Fibroblast of skin of right biceps (primary cell): ENCODE measurements around the gene CTSS.
"Not testable (repeated sequence)": the region's sequence is repeated elsewhere in the genome, so short reads cannot be mapped to it uniquely, and the experiment has no call there.

ENCODE experiments used
- DNase-seq: peaks from one replicate; pipeline ENCODE4 v3.0.0-alpha.2; 2013

Gene CTSS

GRCh38 chr1:150765296-150765976, at the start of gene CTSS:
CTSS (minus strand) TSS chr1:150765778; CDS start chr1:150764763, 1,015 bp downstream.
- DNase-seq: peak; percentile 16

- DNase-seq: peak; percentile 49
These were observed 47.6 kb upstream of the CTSS start for GRCh38 chr1:150813028-150813707.

- DNase-seq: no peak
These were observed 45.5 kb upstream of the CTSS start for GRCh38 chr1:150810958-150811659.

DNA sequence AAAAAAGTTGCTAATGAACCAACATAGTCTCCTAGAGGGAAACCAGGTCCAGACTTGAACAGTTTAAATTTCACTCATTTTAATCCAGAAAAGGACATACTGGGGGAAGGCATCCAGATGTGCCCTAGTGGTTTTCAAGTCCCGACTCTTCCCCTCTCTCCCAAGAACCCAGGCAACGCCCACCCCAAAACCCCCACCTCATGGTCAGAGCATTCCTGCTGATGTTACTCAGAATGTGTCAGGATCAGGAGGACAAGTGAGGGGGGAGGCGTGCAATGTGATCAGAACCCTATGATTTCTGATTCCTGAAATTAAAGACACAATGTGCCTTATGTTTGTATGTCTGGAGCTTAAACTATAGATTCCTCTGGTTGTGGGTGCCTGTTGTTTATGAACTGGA, 44.1 kb upstream of the CTSS start:
- DNase-seq: peak; percentile 85

- DNase-seq: peak; percentile 42
These were observed 43.3 kb upstream of the CTSS start for GRCh38 chr1:150808846-150809245.

DNA sequence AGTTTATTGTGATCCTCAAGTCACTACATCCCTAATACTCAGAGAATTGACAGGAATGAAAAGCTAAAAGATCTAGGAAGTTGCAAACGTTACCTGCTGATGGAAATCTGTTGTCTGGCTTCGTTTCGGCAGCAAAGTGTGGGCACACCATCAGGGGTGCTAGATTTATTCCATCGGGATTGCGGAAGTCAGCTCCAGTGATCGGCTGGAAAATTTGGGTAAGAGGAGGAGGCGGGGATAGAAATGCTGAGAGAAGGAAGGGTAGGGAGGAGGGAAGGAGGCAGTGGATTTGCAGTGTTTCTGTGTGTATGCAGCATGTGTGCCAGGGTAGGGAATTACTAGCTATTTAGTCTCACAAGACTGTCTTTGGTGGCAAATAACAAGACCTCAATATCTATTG, 42.5 kb upstream of the CTSS start, which contains the start of gene CTSK:
Gene CTSK (minus strand): TSS at position 140 of the 400 bp plus-strand sequence. CDS start 1,455 bp downstream, outside the sequence.
- DNase-seq: peak; percentile 47

- DNase-seq: peak; percentile 54
These were observed 41.9 kb upstream of the CTSS start for GRCh38 chr1:150807249-150808023.

GRCh38 chr1:150805899-150806298, 40.3 kb upstream of the CTSS start:
- no peak for DNase-seq

DNA sequence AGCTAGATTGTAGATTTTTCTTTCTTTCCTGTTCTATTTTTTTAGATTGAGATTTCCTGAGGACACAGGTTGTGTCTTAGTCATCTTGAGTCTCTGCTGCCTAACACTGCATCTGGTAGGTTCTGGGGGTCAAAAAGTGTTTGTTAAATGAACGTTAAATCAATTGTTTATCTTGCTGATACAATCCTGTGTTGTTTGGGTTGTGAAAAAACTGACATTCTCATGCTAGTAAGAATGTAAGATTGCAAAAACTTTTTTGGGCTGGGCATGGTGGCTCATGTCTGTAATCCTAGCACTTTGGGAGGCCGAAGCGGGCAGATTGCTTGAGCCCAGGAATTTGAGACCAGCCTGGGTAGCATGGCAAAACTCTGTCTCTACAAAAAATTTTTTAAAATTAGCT, 39.1 kb upstream of the CTSS start:
- no peak for DNase-seq

- DNase-seq: peak; percentile 20
These were observed 33.5 kb upstream of the CTSS start for GRCh38 chr1:150799089-150799488.

DNA sequence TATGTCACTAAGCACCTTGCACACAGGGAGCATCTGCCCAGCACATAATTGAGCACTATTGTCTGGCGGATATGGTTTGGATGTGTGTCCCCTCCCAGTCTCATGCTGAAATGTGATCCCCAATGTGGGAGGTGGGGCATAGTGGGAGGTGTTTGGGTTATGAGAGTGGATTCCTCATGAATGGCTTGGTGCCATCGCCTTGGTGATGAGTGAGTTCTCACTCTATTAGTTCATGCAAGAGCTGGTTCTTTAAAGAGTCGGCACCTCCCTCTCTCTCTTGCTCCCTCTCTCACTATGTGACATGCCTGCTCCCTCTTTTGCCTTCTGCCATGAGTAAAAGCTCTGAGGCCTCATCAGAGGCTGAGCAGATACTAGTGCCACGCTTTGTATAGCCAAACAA, 32.9 kb upstream of the CTSS start:
- peak; percentile 78 for DNase-seq

GRCh38 chr1:150796374-150796773, 30.8 kb upstream of the CTSS start:
- DNase-seq: no peak

- DNase-seq: not testable (repeated sequence)
These were observed 28.2 kb upstream of the CTSS start for GRCh38 chr1:150793778-150794177.

- DNase-seq: no peak
These were observed 27.6 kb upstream of the CTSS start for GRCh38 chr1:150793221-150793620.

DNA sequence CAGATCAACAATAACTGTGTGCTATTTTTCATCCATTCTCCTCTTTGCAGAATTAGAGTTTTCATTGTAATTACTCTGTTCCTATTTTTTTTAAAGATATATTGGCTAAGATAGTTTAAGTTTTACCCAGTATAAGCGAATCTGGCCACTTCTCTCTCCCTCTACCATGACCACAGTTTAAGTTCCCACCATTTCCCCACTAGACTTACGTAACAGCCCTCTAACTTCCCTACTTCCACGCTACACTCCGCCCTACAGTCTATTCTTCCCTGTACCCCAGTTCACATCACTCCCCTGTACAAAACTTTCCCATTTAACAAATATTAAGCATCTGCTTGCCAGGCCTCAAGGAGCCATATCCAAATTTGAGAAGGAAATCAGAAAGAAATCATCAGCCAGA, 26.0 kb upstream of the CTSS start:
- no peak for DNase-seq

GRCh38 chr1:150789396-150789795, 23.8 kb upstream of the CTSS start:
- DNase-seq: no peak

- no peak for DNase-seq
These were observed 23.4 kb upstream of the CTSS start for GRCh38 chr1:150788946-150789345.

GRCh38 chr1:150787455-150787854, 21.9 kb upstream of the CTSS start:
- DNase-seq: no peak

GRCh38 chr1:150780510-150780909, 14.9 kb upstream of the CTSS start:
- DNase-seq: no peak

DNA sequence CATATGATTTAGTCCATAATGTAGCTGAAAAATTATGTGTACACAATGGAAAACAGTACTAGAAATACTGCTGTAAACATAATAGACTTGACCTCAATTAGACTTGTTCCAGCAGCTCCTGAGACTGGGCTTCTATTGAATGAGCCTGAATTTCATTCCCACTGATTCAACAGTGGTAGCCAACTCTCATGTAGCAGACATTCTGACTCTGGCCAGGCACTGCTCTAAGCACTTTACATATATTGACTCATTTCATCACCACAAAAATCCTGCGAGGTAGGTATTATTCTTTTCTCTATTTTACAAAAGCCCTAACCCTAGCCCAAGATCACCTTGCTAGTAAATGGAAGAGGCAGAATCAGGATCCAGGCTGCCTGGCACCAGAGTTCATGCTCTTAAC, 12.8 kb upstream of the CTSS start:
- DNase-seq: no peak

DNA sequence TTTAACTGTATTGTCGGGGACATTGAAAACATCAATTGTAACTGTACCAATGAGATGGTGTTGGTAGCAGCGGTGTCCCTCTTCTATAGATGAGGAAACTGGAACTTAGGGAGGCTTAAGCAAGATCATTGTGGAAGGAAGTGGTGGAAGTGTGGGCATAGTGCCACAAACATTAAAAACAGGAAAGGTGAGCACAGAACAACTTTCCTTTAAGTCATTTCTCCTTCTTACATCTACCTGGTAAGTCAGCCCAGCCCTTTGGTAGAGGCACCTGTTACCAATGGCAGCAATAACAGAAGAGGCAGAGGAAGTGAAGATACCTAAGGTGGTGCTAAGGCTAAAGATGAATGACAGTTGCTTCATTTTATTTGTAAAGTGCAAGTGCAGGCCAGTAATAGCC, 12.0 kb upstream of the CTSS start:
- DNase-seq: no peak

DNA sequence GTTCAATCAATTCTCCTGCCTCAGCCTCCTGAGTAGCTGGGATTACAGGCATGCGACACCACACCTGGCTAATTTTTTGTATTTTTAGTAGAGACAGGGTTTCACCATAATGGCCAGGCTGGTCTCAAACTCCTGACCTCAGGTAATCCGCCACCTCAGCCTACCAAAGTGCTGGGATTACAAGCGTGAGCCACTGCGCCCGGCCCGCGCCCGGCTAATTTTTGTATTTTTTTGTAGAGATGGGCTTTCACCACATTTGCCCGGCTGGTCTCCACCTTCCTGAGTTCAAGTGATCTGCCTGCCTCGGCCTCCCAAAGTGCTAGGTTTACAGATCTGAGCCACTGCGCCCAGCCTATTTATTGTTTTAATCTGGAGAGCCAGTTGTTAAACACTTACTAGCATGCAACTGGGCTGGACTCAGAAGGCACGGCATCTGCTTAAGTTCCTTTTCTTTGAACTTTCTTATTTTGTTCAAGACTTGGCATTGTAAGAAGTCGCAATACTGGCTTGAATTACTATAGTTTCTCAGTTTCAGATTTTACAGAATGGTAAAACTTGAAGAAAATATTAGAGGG, 10.4 kb upstream of the CTSS start:
- not testable (repeated sequence) for DNase-seq

DNA sequence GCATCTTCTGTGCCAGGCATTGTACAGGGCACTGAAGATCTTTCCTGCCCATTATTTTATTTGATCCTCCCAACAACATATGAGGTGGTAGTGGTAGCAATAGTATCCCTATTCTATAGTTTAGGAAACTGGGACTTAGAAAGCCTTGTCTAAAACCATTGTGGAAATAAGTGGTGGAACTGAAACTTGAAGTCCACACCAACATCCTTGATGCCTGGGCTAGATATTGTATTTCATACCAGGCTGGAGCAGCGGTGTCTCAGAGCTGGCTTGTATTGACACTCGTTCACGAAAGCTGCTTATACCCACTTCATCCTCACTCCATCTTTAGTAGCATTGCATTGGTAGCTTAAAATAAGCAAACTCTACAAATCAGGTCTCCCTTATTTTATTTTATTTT, 9.7 kb upstream of the CTSS start:
- no peak for DNase-seq
